ENCODE data around the gene CTSZ. TPM values are rescaled to one million over a fixed set of nuclear protein-coding genes. Genes with fewer than 3 reads are reported as not detected.

CTSZ gene
- total RNA-seq, 3 donors from 2014 or later: 135 to 238 (median 181) TPM

DNA sequence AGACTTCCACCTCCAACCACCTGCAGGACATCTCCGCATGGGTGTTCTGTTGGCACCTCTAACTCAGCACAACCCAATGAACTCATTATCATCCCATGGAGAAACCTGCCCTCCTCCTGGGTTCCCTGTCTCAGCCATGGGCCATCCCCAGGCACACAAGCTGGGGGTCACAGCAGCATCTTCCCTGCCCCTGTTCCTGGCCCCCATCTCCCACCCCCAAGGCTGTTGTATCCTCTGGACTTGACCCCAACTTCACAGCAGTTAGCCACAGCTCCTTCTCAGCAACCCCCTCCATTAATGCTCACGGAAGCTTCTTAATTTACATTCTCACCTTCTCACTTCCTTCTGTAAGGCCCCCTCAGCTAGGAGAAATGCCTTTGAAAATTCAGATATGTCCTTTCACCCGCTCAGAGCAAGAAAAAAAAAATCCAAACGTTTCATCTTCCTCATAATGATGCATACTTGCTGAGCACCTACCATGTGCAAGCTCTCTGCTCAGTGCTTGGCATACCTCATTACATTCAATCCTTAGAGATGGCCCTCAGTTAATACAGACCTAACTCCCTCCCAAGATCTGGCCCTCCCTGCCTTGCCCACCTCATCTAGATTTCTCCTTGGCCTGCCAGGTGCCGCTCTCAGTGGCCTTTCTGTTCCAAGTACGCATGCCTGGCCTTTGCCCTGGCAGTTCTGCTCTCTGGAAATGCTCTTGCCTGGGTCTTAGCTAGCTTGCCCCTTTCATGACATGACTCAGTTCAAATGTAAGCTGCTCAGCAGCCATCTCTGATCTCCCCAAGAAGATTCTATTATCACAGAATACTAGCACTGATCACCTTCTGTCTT is 28.5 kb downstream of the CTSZ start:
- H3K4me1 ChIP-seq: no peaks in the 10 kb centered on the region
- no peak overlapping the region for H3K27ac ChIP-seq
- intact Hi-C loops (cut with DNase I; ENCODE audit: low total_unique reads): no loop called here
- no peak overlapping the region for H3K4me3 ChIP-seq
- H3K9me3 ChIP-seq: peaks cover 6 to 11% of the 10 kb centered on the region in 2 donors
- no peak for TF ChIP-seq POLR2AphosphoS5 (IDR thresholded peaks at IDR 0.05)
- no peak for TF ChIP-seq POLR2A (IDR thresholded peaks at IDR 0.05)
- no peak for TF ChIP-seq CTCF (IDR thresholded peaks at IDR 0.05)
- H3K27me3 ChIP-seq: no peaks in the 10 kb centered on the region
- H3K36me3 ChIP-seq: no peaks in the 10 kb centered on the region
- no peak for DNase-seq (ENCODE audit: low spot score in 2 of 2)

DNA sequence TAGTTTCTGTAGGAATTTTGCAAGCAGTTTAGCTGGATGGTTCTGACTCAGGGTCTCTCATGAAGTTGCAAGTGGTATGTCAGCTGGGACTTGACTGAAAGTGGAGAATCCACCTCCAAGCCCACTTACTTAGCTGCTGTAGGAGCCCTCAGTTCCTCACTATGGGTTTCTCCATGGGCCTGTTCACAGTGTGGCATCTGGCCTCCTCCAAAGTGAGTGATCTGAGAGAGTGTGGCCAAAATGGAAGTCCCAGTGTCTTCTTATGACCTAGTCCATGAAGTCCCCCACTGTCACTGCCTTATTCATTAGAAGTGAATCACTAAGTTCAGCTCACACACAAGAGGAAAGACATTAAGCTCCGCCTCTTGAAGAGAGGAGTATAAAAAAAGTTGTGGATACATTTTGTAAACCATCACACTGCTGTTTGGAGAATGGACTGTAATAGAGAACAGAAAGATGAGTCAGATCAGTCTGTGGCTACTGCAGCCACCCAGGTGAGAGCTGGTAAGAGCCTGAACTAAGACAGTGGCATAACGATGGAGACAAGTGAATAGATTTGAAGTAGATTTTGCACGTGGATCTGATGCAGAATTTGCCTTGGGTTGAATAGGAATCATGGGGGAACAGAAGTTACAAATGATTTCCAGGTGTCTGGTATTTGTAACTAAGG is 30.9 kb downstream of the CTSZ start:
- intact Hi-C loops (cut with DNase I; ENCODE audit: low total_unique reads): no loop called here
- no peak overlapping the region for H3K27ac ChIP-seq

GRCh38 chr20:58975353-58975752 is 31.7 kb downstream of the CTSZ start:
- DNase-seq (ENCODE audit: low spot score in 2 of 2): no peak
- TF ChIP-seq POLR2A (IDR thresholded peaks at IDR 0.05): no peak
- TF ChIP-seq CTCF (IDR thresholded peaks at IDR 0.05): no peak
- no peak for TF ChIP-seq POLR2AphosphoS5 (IDR thresholded peaks at IDR 0.05)
- intact Hi-C loops (cut with DNase I; ENCODE audit: low total_unique reads): no loop called here
- no peak overlapping the region for H3K27ac ChIP-seq
- H3K4me1 ChIP-seq: no peaks in the 10 kb centered on the region
- no peaks in the 10 kb centered on the region for H3K27me3 ChIP-seq
- H3K4me3 ChIP-seq: no peak overlapping the region
- H3K9me3 ChIP-seq: peaks cover 6 to 11% of the 10 kb centered on the region in 2 donors
- H3K36me3 ChIP-seq: no peaks in the 10 kb centered on the region

More for the DNA sequence above, 30.9 kb downstream of the CTSZ start:
- Histone ChIP-seq H3K27me3 (no peaks in the 10 kb centered on the region), H3K4me1 (no peaks in the 10 kb centered on the region), H3K4me3 (no peak overlapping the region), H3K36me3 (no peaks in the 10 kb centered on the region), H3K9me3 (peaks cover 6 to 11% of the 10 kb centered on the region in 2 donors)
- no peak for TF ChIP-seq POLR2AphosphoS5 (IDR thresholded peaks at IDR 0.05)
- TF ChIP-seq POLR2A (IDR thresholded peaks at IDR 0.05): no peak
- no peak for TF ChIP-seq CTCF (IDR thresholded peaks at IDR 0.05)
- DNase-seq (ENCODE audit: low spot score in 2 of 2): no peak

DNA sequence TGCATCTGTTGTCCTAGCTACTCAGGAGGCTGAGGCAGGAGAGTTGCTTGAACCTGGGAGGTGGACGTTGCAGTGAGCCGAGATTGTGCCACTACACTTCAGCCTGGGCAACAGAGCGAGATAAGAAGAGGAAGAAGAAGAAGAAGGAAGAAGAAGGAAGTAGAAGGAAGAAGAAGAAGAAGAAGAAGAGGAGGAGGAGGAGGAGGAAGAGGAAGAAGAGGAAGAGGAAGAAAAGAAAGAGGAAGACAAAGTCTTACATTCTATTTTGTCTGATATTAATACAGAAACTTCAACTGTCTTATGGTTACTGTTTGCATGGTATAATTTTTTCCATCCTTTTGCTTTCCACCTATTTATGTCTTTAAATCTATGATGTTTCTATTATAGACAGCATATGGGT is 33.2 kb downstream of the CTSZ start:
- no peaks in the 10 kb centered on the region for H3K36me3 ChIP-seq
- H3K4me3 ChIP-seq: no peak overlapping the region
- H3K9me3 ChIP-seq: peaks cover 6 to 11% of the 10 kb centered on the region in 2 donors
- no peaks in the 10 kb centered on the region for H3K4me1 ChIP-seq
- no peak for DNase-seq (ENCODE audit: low spot score in 2 of 2)
- intact Hi-C loops (cut with DNase I; ENCODE audit: low total_unique reads): no loop called here
- no peak overlapping the region for H3K27ac ChIP-seq
- H3K27me3 ChIP-seq: no peaks in the 10 kb centered on the region
- no peak for TF ChIP-seq POLR2AphosphoS5 (IDR thresholded peaks at IDR 0.05)
- no peak for TF ChIP-seq CTCF (IDR thresholded peaks at IDR 0.05)
- no peak for TF ChIP-seq POLR2A (IDR thresholded peaks at IDR 0.05)

DNA sequence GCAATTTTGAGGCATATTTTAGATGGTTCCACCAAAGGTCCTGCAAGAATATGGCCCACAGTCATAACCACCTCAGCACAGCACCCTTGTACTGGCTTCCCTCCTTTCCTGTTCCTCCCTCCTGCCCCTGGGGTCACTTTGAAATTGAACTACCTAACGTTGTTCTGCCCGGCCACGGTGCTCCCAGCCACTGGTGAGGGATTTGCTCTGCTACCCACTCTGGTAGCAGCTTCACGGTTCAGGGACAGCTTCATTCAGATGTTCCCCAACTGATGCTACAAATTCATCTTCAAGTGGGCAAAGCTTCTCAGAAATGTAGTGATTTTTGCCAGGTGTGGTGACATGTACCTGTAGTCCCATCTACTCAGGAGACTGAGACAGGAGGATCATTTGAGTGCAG is 33.9 kb downstream of the CTSZ start:
- Histone ChIP-seq H3K9me3 (peaks cover 6 to 11% of the 10 kb centered on the region in 2 donors), H3K4me3 (no peak overlapping the region), H3K36me3 (no peaks in the 10 kb centered on the region), H3K4me1 (no peaks in the 10 kb centered on the region), H3K27ac (no peak overlapping the region), H3K27me3 (no peaks in the 10 kb centered on the region)
- DNase-seq (ENCODE audit: low spot score in 2 of 2): no peak
- TF ChIP-seq CTCF (IDR thresholded peaks at IDR 0.05) (no peak), POLR2AphosphoS5 (IDR thresholded peaks at IDR 0.05) (no peak), POLR2A (IDR thresholded peaks at IDR 0.05) (no peak)
- intact Hi-C loops (cut with DNase I; ENCODE audit: low total_unique reads): no loop called here
